Measurements from ENCODE around the gene PAQR5.
"Not testable (repeated sequence)": the region's sequence is repeated elsewhere in the genome, so short reads cannot be mapped to it uniquely, and the experiment has no call there.

The PAQR5 gene

GRCh38 chr15:69293741-69294615 is 4.7 kb upstream of the PAQR5 start:
- DNase-seq (ENCODE audit: low read depth) = no peak

- no peak for DNase-seq (ENCODE audit: low read depth)
These were observed 2.1 kb upstream of the PAQR5 start for GRCh38 chr15:69296606-69297005.

- DNase-seq (ENCODE audit: low read depth) = no peak
These were observed 914 bp upstream of the PAQR5 start for GRCh38 chr15:69297642-69298353.

GRCh38 chr15:69298354-69298696 is 387 bp upstream of the PAQR5 start:
- DNase-seq (ENCODE audit: low read depth) = no peak

GRCh38 chr15:69299451-69299886 is 757 bp downstream of the PAQR5 start:
- DNase-seq (ENCODE audit: low read depth) = no peak

GRCh38 chr15:69299943-69300588 is 1.4 kb downstream of the PAQR5 start:
- DNase-seq (ENCODE audit: low read depth) = no peak

GRCh38 chr15:69301101-69301500 is 2.4 kb downstream of the PAQR5 start:
- DNase-seq (ENCODE audit: low read depth) = not testable (repeated sequence)

- DNase-seq (ENCODE audit: low read depth) = not testable (repeated sequence)
These were observed 3.4 kb downstream of the PAQR5 start for GRCh38 chr15:69302087-69302486.

GRCh38 chr15:69302929-69303328 is 4.2 kb downstream of the PAQR5 start:
- DNase-seq (ENCODE audit: low read depth) = no peak

- no peak for DNase-seq (ENCODE audit: low read depth)
These were observed 4.8 kb downstream of the PAQR5 start for GRCh38 chr15:69303337-69304181.

GRCh38 chr15:69304182-69304545 is 5.5 kb downstream of the PAQR5 start:
- DNase-seq (ENCODE audit: low read depth) = peak; percentile 91

- peak; percentile 93 for DNase-seq (ENCODE audit: low read depth)
These were observed 6.7 kb downstream of the PAQR5 start for GRCh38 chr15:69305204-69305931.

- no peak for DNase-seq (ENCODE audit: low read depth)
These were observed 7.3 kb downstream of the PAQR5 start for GRCh38 chr15:69305933-69306568.

- no peak for DNase-seq (ENCODE audit: low read depth)
These were observed 9.2 kb downstream of the PAQR5 start for GRCh38 chr15:69307939-69308338.

GRCh38 chr15:69308949-69309348 is 10.2 kb downstream of the PAQR5 start:
- no peak for DNase-seq (ENCODE audit: low read depth)

GRCh38 chr15:69311319-69311721 is 12.6 kb downstream of the PAQR5 start:
- peak; percentile 20 for DNase-seq (ENCODE audit: low read depth)

- DNase-seq (ENCODE audit: low read depth) = no peak
These were observed 14.8 kb downstream of the PAQR5 start for GRCh38 chr15:69313432-69314000.

- no peak for DNase-seq (ENCODE audit: low read depth)
These were observed 15.4 kb downstream of the PAQR5 start for GRCh38 chr15:69314131-69314530.

GRCh38 chr15:69314736-69315135 is 16.0 kb downstream of the PAQR5 start:
- no peak for DNase-seq (ENCODE audit: low read depth)

GRCh38 chr15:69315402-69316110 is 16.8 kb downstream of the PAQR5 start:
- no peak for DNase-seq (ENCODE audit: low read depth)
